ENCODE results near the gene CPED1. TPM values are rescaled to one million over a fixed set of nuclear protein-coding genes. Genes with fewer than 3 reads are reported as not detected.

The CPED1 gene
- total RNA-seq, 2 experiments from 2014 or later, result not detected

- ChIA-PET CTCF (ENCODE audit: unreplicated experiment) (no interaction called here), POLR2A (interaction anchor here (0.6 to 1.4 kb wide), 3 partner anchors 9 to 76 kb away, joined by 3 to 4 read pairs (median 4); no protein-coding TSS in a partner anchor)
- no peaks in the 10 kb centered on the region for H3K36me3 ChIP-seq (ENCODE audit: insufficient read depth, low read length)
- no peaks in the 10 kb centered on the region for H4K20me1 ChIP-seq (ENCODE audit: insufficient read depth, low read length)
- H3K4me3 ChIP-seq (ENCODE audit: low read depth, low read length, poor library complexity, severe bottlenecking), result no peak overlapping the region
- no peak overlapping the region for H2AFZ ChIP-seq (ENCODE audit: low read length)
- intact Hi-C loops (cut with micrococcal nuclease; ENCODE audit: unreplicated experiment), result no loop called here
- no TSS peak for BruUV-seq (replicated peaks)
- TF ChIP-seq EZH2phosphoT487 (IDR thresholded peaks at IDR 0.05; ENCODE audit: borderline replicate concordance, low read depth, low read length), result no peak
- TF ChIP-seq, protein P1, sequence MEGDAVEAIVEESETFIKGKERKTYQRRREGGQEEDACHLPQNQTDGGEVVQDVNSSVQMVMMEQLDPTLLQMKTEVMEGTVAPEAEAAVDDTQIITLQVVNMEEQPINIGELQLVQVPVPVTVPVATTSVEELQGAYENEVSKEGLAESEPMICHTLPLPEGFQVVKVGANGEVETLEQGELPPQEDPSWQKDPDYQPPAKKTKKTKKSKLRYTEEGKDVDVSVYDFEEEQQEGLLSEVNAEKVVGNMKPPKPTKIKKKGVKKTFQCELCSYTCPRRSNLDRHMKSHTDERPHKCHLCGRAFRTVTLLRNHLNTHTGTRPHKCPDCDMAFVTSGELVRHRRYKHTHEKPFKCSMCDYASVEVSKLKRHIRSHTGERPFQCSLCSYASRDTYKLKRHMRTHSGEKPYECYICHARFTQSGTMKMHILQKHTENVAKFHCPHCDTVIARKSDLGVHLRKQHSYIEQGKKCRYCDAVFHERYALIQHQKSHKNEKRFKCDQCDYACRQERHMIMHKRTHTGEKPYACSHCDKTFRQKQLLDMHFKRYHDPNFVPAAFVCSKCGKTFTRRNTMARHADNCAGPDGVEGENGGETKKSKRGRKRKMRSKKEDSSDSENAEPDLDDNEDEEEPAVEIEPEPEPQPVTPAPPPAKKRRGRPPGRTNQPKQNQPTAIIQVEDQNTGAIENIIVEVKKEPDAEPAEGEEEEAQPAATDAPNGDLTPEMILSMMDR (conservative IDR thresholded peaks at IDR 0.05; ENCODE audit: low read length), result no peak
- no peak for DNase-seq (ENCODE audit: low spot score)
- H3K4me2 ChIP-seq (ENCODE audit: low read length), result no peak overlapping the region
- H3K4me1 ChIP-seq (ENCODE audit: insufficient read depth, low read length, poor library complexity, severe bottlenecking), result no peaks in the 10 kb centered on the region
- no peaks in the 10 kb centered on the region for H3K9me3 ChIP-seq (ENCODE audit: low read length)
- no peak overlapping the region for H3K27ac ChIP-seq (ENCODE audit: low read depth, low read length, poor library complexity, severe bottlenecking)
- no peaks in the 10 kb centered on the region for H3K79me2 ChIP-seq (ENCODE audit: insufficient read depth, low read depth, low read length)
- no peaks in the 10 kb centered on the region for H3K9me2 ChIP-seq (ENCODE audit: insufficient read depth, low read length)
These were observed 11.8 kb downstream of the CPED1 start for GRCh38 chr7:121000081-121000983.

DNA sequence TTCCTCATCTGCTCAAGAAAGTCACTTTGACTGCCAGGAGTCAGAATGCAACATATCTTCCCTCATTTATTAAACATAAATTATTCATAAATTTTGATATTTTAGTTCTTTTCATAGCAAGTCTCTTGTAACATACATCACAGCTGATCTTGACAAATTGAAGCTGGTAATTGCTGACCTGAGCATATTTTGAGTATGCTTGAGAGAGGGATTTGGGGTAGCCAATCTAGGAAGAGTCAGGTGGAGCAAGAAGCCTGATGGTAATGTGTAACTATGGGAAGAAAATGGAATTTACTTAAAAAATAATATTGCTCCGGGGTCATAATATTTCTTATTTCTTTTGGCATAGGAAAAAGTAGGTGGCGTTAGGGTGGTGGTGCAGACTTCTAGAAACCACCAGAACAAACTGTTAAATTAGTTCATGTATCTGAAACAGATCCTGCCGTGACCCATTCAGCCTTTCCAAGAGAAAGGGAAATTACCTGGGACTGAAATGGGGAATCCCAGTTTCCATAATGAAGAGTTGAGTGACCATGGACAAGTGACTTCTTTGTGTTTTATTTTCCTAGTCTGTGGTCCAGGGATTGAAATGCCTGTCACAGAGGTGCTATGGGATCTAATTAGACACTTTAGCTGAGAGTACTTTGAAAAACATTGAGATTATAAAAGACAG lies 12.9 kb downstream of the CPED1 start:
- intact Hi-C loops (cut with micrococcal nuclease; ENCODE audit: unreplicated experiment), result no loop called here
- no TSS peak for BruUV-seq (replicated peaks)
- Histone ChIP-seq H3K4me1 (ENCODE audit: insufficient read depth, low read length, poor library complexity, severe bottlenecking) (no peaks in the 10 kb centered on the region), H3K4me3 (ENCODE audit: low read depth, low read length, poor library complexity, severe bottlenecking) (no peak overlapping the region), H3K27ac (ENCODE audit: low read depth, low read length, poor library complexity, severe bottlenecking) (no peak overlapping the region), H4K20me1 (ENCODE audit: insufficient read depth, low read length) (no peaks in the 10 kb centered on the region), H3K4me2 (ENCODE audit: low read length) (no peak overlapping the region), H3K9me2 (ENCODE audit: insufficient read depth, low read length) (no peaks in the 10 kb centered on the region), H3K79me2 (ENCODE audit: insufficient read depth, low read depth, low read length) (no peaks in the 10 kb centered on the region), H2AFZ (ENCODE audit: low read length) (no peak overlapping the region), H3K36me3 (ENCODE audit: insufficient read depth, low read length) (no peaks in the 10 kb centered on the region), H3K9me3 (ENCODE audit: low read length) (no peaks in the 10 kb centered on the region)
- POLR2A ChIA-PET, result interaction anchor here (1.1 kb wide), 1 partner anchor 10 kb away, joined by 4 read pairs; no protein-coding TSS in a partner anchor
- CTCF ChIA-PET (ENCODE audit: unreplicated experiment), result no interaction called here
- TF ChIP-seq, protein P1 (conservative IDR thresholded peaks at IDR 0.05; ENCODE audit: low read length), result no peak
- TF ChIP-seq EZH2phosphoT487 (IDR thresholded peaks at IDR 0.05; ENCODE audit: borderline replicate concordance, low read depth, low read length), result no peak
- DNase-seq (ENCODE audit: low spot score), result no peak

Measured in OCI-LY7 (cell line).